GM23248 (cell line): ENCODE data around the gene RABIF.

Experiments
- EZH2 ChIP-seq: fragments of 200-600 bp; sonication (generic); IDR thresholded peaks from 2 replicates; pipeline ENCODE4 v1.6.1; 2018; ENCODE audit warnings: antibody characterized with exemption, mild to moderate bottlenecking; ENCODE audit not compliant: insufficient read depth, poor library complexity, severe bottlenecking
- EZH2phosphoT487 ChIP-seq: fragments of 200-600 bp; sonication (generic); IDR thresholded peaks from 2 replicates; pipeline ENCODE4 v1.6.1; 2018; ENCODE audit warnings: antibody characterized with exemption, moderate library complexity, mild to moderate bottlenecking, low read depth; ENCODE audit not compliant: insufficient read depth

DNA sequence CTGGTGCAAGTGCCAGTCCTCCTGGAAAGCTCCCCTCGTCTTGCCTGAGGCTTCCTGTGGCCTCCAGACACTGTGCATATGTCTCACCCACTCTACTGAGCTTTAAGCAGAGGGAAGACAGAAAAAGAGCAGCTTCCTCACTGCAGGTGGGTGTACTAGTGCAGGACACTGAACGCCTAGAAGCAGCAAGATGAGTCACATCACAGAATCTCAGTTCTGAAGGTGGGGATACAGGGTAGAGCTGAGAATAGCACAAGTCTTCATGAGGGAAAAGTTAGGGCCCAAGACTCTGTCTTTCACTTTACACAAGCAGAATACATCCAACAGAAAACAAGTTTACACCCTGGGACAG, 40.8 kb downstream of the RABIF start:
- TF ChIP-seq EZH2: no peak
- TF ChIP-seq EZH2phosphoT487: no peak
